Caco-2 (cell line): ENCODE results near the gene TMEM266. TPM values are rescaled to one million over a fixed set of nuclear protein-coding genes. Genes with fewer than 3 reads are reported as not detected.

Experiments
- BruUV-seq: library from RNA; stranded (reverse); fragments of 400-500 nt; replicated peaks from 2 replicates; lab custom pipeline; 2021; lab: Mats Ljungman, UMichigan
- CTCF ChIA-PET: fragments of 300-600 bp; sonication (Branson Sonifier 250); formaldehyde crosslinking; loops from one replicate; lab custom pipeline; 2022; ENCODE audit warnings: antibody characterized with exemption; lab: Charles Lee
- POLR2A ChIA-PET: fragments of 300-600 bp; sonication (Branson Sonifier 250); formaldehyde crosslinking; loops from one replicate; lab custom pipeline; 2022; ENCODE audit warnings: antibody characterized with exemption; lab: Charles Lee
- DNase-seq, 2 experiments: peaks; one replicate each; pipeline versions ENCODE4 v3.0.0 to v3.0.0-alpha.2; 2020 to 2022
- H3K27me3 ChIP-seq: replicated peaks from 2 replicates; pipeline ENCODE4 v1.6.0; 2011; ENCODE audit warnings: low read length; ENCODE audit not compliant: control insufficient read depth, insufficient read depth
- H3K36me3 ChIP-seq: 2 replicates; pipeline ENCODE4 v1.5.1; 2011; ENCODE audit warnings: low read length; ENCODE audit not compliant: control insufficient read depth, insufficient read depth
- H3K4me1 ChIP-seq: fragments of 250-450 bp; sonication (Bioruptor Pico); 2 replicates; pipeline ENCODE4 v1.5.1; 2020; ENCODE audit warnings: mild to moderate bottlenecking
- H3K4me3 ChIP-seq: 2 replicates; pipeline ENCODE4 v1.5.1; 2011; ENCODE audit warnings: low read depth, mild to moderate bottlenecking, control low read depth, low read length
- H3K9me3 ChIP-seq: fragments of 250-450 bp; sonication (Bioruptor Pico); 2 replicates; pipeline ENCODE4 v1.5.1; 2020; ENCODE audit warnings: mild to moderate bottlenecking, moderate library complexity
- H3K27ac Mint-ChIP-seq: one replicate; pipeline ENCODE4 v1.8.0; 2022; ENCODE audit warnings: mixed read lengths; ENCODE audit not compliant: unreplicated experiment
- H3K27me3 Mint-ChIP-seq: one replicate; pipeline ENCODE4 v1.8.0; 2022; ENCODE audit warnings: mixed read lengths; ENCODE audit not compliant: insufficient read depth, unreplicated experiment
- H3K36me3 Mint-ChIP-seq: one replicate; pipeline ENCODE4 v1.8.0; 2022; ENCODE audit warnings: mild to moderate bottlenecking, mixed read lengths; ENCODE audit not compliant: insufficient read depth, unreplicated experiment
- H3K4me1 Mint-ChIP-seq: one replicate; pipeline ENCODE4 v1.8.0; 2022; ENCODE audit warnings: low read depth, mixed read lengths; ENCODE audit not compliant: unreplicated experiment
- H3K4me3 Mint-ChIP-seq: one replicate; pipeline ENCODE4 v1.8.0; 2022; ENCODE audit warnings: mild to moderate bottlenecking, moderate library complexity, mixed read lengths; ENCODE audit not compliant: unreplicated experiment
- H3K9me3 Mint-ChIP-seq: one replicate; pipeline ENCODE4 v1.8.0; 2022; ENCODE audit warnings: mixed read lengths; ENCODE audit not compliant: unreplicated experiment
- intact Hi-C: fragments of 100-400 bp; cut with micrococcal nuclease; formaldehyde crosslinking; loops from one replicate; pipeline ENCODE4 v1.10.0; 2022; ENCODE audit not compliant: unreplicated experiment
- total RNA-seq: library from RNA; stranded (reverse); gene quantifications from 2 replicates; pipeline ENCODE4 v1.2.3, GENCODE V29; 2022
- TF ChIP-seq, protein P1 (sequence below), 2 experiments: fragments of 200-600 bp in 1 of 2; IDR thresholded peaks; 1 replicate in 1 of 2; 2 replicates in 1 of 2; pipeline versions ENCODE4 v1.5.1 to v1.8.0; 2011 to 2022; ENCODE audit warnings: antibody characterized with exemption in 1 of 2, control low read depth in 1 of 2, inconsistent platforms in 1 of 2, low read depth in 1 of 2, low read length in 1 of 2, mild to moderate bottlenecking in 1 of 2, moderate library complexity in 1 of 2; ENCODE audit not compliant: insufficient read depth in 1 of 2, severe bottlenecking in 1 of 2, unreplicated experiment in 1 of 2

Gene TMEM266
- total RNA-seq, 1 experiment from 2014 or later = 0.27 TPM

DNA sequence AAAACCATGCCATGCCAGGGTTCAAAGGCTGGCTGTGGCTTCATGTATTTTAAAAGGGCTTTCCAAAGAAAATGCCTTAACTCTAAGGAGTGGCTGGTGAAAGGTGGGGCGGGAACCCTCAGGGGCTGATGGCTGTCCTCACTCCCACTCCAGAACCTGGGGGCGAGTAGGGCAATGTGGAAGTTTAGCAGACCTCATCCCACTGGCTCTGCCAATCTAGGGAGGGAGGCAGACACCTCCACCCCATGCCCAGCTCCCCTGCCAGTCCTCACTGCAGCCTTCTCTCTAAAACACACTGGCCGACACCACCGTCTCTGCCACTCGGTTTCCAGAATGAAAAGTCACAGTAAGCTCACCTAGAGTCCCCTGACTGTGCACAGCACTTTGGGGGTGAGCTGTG lies 99.5 kb downstream of the TMEM266 start:
- H3K36me3 Mint-ChIP-seq = peaks cover 4% of the 10 kb centered on the region
- H3K4me1 ChIP-seq = peaks cover 10% of the 10 kb centered on the region; the same call in 1 of the 2 replicates
- H3K36me3 ChIP-seq = no peaks in the 10 kb centered on the region
- H3K4me1 Mint-ChIP-seq = no peaks in the 10 kb centered on the region
- H3K27ac Mint-ChIP-seq = no peak overlapping the region
- TF ChIP-seq, protein P1, sequence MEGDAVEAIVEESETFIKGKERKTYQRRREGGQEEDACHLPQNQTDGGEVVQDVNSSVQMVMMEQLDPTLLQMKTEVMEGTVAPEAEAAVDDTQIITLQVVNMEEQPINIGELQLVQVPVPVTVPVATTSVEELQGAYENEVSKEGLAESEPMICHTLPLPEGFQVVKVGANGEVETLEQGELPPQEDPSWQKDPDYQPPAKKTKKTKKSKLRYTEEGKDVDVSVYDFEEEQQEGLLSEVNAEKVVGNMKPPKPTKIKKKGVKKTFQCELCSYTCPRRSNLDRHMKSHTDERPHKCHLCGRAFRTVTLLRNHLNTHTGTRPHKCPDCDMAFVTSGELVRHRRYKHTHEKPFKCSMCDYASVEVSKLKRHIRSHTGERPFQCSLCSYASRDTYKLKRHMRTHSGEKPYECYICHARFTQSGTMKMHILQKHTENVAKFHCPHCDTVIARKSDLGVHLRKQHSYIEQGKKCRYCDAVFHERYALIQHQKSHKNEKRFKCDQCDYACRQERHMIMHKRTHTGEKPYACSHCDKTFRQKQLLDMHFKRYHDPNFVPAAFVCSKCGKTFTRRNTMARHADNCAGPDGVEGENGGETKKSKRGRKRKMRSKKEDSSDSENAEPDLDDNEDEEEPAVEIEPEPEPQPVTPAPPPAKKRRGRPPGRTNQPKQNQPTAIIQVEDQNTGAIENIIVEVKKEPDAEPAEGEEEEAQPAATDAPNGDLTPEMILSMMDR (IDR thresholded peaks at IDR 0.05; ENCODE audit: insufficient read depth in 1 of 2, low read depth in 1 of 2, low read length in 1 of 2, severe bottlenecking in 1 of 2, unreplicated experiment in 1 of 2) = no peak
- intact Hi-C loops = no loop called here
- no peak overlapping the region for H3K4me3 ChIP-seq
- H3K4me3 Mint-ChIP-seq = no peak overlapping the region
- CTCF ChIA-PET = interaction anchor here (0.6 kb wide), 1 partner anchor 101 kb away, joined by 3 read pairs; no protein-coding TSS in a partner anchor
- DNase-seq = no peak
- H3K27me3 ChIP-seq = no peaks in the 10 kb centered on the region
- no TSS peak for BruUV-seq
- POLR2A ChIA-PET = no interaction called here
- H3K9me3 ChIP-seq = no peaks in the 10 kb centered on the region
- no peaks in the 10 kb centered on the region for H3K27me3 Mint-ChIP-seq
- H3K9me3 Mint-ChIP-seq = no peaks in the 10 kb centered on the region

DNA sequence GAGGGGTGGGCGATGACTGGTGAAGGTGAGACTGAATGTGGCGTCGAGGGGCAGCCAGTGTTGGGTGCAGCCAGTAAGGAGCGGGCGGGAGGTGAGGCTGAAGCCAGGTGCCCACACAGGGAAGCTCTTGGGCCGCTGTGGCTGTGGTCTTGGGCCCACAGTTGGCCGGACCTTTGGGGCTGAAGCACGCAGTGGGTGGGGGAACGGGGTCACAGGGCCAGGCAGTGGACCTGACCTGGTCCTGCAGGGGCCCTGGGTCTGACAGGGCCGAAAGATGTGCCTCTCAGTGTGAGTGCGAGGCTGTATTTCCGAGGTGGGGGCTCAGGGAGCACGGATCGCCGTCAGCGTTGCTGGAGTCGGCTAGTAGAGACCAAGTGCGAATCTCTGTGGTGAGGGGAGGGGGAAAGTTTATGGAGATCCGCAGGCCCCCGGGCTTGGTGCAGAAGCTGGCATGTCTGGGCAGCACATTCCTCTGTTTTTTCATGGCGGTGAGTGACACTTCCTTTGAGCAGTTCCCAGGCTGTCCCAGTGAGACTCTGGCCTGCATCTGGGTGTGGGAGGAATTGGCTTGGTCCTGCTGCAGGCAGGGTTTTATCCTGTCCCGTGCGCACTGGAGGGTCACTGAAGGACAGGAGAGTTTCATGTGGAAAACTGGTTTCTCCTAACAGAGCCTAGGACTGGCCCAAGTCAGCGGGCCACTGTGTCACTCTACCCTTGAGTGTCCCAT lies 100.8 kb downstream of the TMEM266 start:
- ChIA-PET POLR2A (no interaction called here), CTCF (no interaction called here)
- no peak for DNase-seq
- intact Hi-C loops = no loop called here
- Mint-ChIP-seq H3K4me1 (no peaks in the 10 kb centered on the region), H3K4me3 (no peak overlapping the region), H3K9me3 (no peaks in the 10 kb centered on the region), H3K27me3 (no peaks in the 10 kb centered on the region), H3K27ac (peak overlapping the region; percentile 76), H3K36me3 (no peaks in the 10 kb centered on the region)
- Histone ChIP-seq H3K9me3 (no peaks in the 10 kb centered on the region), H3K4me3 (no peak overlapping the region), H3K4me1 (peaks cover 10% of the 10 kb centered on the region; the same call in 1 of the 2 replicates), H3K36me3 (no peaks in the 10 kb centered on the region), H3K27me3 (no peaks in the 10 kb centered on the region)
- no TSS peak for BruUV-seq
- TF ChIP-seq, protein P1 (IDR thresholded peaks at IDR 0.05; ENCODE audit: insufficient read depth in 1 of 2, low read depth in 1 of 2, low read length in 1 of 2, severe bottlenecking in 1 of 2, unreplicated experiment in 1 of 2) = no peak

DNA sequence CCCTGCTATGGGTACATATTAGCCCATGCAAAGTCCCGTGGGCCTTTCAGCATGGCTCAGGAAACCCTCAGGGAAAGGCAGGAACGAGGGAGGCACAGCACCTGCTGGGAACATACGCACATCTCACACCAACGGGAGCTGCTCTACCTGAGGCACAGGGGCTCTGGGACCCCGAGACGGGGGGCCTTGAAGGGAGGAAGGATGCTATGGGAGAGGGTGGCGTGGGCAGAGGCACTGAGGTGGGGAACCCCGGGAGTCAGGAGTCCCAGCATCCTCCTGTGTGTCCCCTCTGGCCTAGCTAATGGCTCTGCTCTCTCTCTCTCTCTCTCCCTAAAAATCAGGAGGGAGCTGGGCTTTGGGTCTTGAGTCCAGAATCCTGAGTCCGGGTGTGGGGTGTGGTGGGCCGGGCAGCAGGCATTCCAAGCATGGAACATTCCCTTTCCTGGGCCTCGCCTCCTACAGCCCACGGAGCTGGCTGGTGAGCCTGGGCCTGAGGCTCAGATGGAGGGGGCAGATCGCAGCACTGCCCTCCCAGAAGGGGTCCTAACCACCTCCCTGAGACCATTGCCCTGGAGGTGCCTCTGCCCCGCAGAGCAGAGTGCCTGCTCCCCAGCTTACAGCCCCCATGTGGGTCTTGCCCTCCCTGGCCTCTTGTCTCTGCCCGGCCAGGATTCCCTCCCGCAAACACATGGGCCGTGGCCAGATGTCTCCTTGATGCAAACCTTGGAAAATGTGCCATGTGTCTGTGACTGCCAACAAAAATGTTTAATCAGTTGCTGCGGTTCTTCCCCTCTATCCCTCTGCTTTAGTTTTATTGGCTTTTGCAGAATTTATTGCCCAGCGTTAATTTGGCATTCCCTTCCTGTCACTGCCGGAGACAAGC lies 101.6 kb downstream of the TMEM266 start:
- H3K4me1 ChIP-seq = peaks cover 10% of the 10 kb centered on the region; the same call in 1 of the 2 replicates
- ChIA-PET CTCF (no interaction called here), POLR2A (no interaction called here)
- no peak overlapping the region for H3K27ac Mint-ChIP-seq
- H3K9me3 ChIP-seq = no peaks in the 10 kb centered on the region
- no peak overlapping the region for H3K4me3 Mint-ChIP-seq
- intact Hi-C loops = no loop called here
- DNase-seq = no peak
- H3K36me3 ChIP-seq = no peaks in the 10 kb centered on the region
- no TSS peak for BruUV-seq
- H3K27me3 Mint-ChIP-seq = no peaks in the 10 kb centered on the region
- no peaks in the 10 kb centered on the region for H3K36me3 Mint-ChIP-seq
- H3K4me1 Mint-ChIP-seq = no peaks in the 10 kb centered on the region
- no peak overlapping the region for H3K4me3 ChIP-seq
- H3K9me3 Mint-ChIP-seq = no peaks in the 10 kb centered on the region
- no peaks in the 10 kb centered on the region for H3K27me3 ChIP-seq
- TF ChIP-seq, protein P1 (IDR thresholded peaks at IDR 0.05; ENCODE audit: insufficient read depth in 1 of 2, low read depth in 1 of 2, low read length in 1 of 2, severe bottlenecking in 1 of 2, unreplicated experiment in 1 of 2) = no peak
